Cardiac fibroblast (primary cell): ENCODE measurements around the gene KIFC3.
"Not testable (repeated sequence)": the region's sequence is repeated elsewhere in the genome, so short reads cannot be mapped to it uniquely, and the experiment has no call there.

Source experiments
- DNase-seq, 2 donors: peaks; one replicate each; pipeline versions ENCODE4 v3.0.0 to v3.0.0-alpha.2; 2010; ENCODE audit warnings: low read depth in 2 of 2
- H3K4me3 ChIP-seq, 2 donors: replicated peaks in 1 of 2; 1 replicate in 1 of 2; 2 replicates in 1 of 2; pipeline ENCODE4 v1.5.1; 2011; ENCODE audit warnings: low read depth in 2 of 2, low read length in 2 of 2, mild to moderate bottlenecking in 2 of 2, moderate library complexity in 1 of 2
- TF ChIP-seq, protein P1 (sequence below): IDR thresholded peaks from one replicate; pipeline ENCODE4 v1.5.1; 2011; ENCODE audit warnings: low read depth, mild to moderate bottlenecking, low read length, inconsistent platforms

The KIFC3 gene

DNA sequence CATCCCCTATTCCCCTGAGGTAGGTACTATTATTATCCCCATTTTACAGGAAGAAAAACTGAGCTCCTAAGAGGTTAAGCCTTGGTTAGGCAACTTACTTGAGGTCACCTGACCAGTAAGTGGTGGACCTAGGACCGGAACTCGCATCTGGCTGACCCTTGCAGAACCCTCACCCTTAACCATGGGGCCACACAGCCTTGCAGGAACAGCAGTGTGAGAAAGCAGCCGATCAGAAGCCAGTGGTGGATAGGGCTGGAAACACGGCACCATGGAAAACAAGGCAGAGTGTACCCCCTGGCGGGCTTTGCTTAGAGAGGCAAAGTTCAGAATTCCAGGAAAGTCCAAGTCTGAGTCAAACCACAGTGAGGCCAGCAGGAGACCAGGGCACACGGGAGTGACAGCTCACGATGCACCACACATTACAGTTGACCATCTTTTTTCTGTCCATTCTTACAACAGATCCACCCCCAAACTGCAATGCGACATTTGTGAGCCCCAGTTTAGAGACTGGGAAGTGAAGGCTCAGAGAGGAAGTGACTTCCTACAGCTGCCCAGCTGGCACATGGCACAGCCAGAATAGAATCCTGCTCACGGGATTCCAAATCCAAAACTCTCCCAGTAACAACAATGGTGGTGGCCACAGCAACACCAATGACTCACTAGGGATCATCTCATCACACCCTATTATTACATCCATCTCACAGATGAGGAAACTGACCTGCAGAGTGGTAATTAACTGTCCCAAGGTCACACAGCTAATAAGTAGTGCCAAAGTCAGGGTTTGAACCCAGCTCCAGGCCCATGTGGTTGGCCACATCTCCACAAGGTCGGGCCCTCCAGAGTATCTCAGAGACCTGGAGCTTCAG, 20.3 kb downstream of the KIFC3 start:
- TF ChIP-seq, protein P1, sequence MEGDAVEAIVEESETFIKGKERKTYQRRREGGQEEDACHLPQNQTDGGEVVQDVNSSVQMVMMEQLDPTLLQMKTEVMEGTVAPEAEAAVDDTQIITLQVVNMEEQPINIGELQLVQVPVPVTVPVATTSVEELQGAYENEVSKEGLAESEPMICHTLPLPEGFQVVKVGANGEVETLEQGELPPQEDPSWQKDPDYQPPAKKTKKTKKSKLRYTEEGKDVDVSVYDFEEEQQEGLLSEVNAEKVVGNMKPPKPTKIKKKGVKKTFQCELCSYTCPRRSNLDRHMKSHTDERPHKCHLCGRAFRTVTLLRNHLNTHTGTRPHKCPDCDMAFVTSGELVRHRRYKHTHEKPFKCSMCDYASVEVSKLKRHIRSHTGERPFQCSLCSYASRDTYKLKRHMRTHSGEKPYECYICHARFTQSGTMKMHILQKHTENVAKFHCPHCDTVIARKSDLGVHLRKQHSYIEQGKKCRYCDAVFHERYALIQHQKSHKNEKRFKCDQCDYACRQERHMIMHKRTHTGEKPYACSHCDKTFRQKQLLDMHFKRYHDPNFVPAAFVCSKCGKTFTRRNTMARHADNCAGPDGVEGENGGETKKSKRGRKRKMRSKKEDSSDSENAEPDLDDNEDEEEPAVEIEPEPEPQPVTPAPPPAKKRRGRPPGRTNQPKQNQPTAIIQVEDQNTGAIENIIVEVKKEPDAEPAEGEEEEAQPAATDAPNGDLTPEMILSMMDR: no peak

DNA sequence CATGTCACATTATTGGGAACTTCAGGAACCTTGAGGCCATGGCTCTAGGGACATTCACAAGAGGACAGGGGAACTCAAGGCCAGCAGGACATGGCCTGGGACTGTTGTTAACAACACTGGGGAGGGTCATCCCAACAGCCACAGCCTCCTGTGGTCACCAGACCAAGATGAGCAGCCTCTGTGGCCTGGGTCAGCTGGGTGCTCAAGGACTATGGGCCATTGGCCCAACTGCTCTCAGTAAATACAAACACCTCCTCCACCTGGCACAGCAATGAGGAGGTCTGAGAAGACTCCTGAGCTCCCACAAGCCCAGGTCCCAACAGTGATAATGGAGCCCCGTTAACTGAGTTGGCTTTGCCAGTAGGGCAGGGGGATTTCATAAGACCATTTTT, 20.9 kb downstream of the KIFC3 start:
- no peak overlapping the region for H3K4me3 ChIP-seq
- DNase-seq: no peak
- TF ChIP-seq, protein P1: no peak

More for the DNA sequence above, 20.3 kb downstream of the KIFC3 start:
- peak in 1 of 2 donors; percentile 65 for DNase-seq
- no peak overlapping the region for H3K4me3 ChIP-seq

DNA sequence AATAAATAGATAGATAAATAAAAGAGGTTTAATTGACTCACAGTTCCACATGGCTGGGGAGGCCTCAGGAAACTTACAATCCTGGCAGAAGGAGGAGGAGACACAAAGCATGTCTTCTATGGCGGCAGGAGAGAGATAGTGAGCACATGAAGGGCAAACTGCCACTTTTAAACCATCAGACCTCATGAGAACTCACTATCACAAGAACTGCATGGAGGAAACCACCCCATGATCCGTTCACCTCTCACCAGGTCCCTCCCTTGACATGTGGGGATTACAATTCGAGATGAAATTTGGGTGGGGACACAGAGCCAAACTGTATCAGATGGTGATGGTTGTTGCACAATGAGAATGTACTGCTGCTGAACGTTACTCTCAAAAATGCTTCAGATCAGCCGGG, 22.5 kb downstream of the KIFC3 start:
- DNase-seq, H3K4me3 ChIP-seq: not testable (repeated sequence)

DNA sequence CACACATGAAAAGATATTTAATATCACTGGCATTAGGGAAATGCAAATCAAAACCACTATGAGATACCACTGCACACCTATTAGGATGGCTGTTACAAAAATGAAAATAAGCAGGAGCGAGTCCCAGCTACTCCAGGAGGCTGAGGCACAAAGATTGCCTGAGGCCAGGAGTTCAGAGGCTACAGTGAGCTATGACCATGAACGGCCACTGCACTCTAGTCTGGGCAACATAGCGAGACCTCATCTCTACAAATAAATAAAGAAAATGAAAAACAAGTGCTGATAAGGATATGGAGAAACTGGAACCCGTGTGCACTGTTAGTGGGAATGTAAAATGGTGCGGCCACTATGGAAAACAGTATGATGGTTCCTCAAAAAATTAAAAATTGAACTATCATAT, 23.6 kb downstream of the KIFC3 start:
- no peak overlapping the region for H3K4me3 ChIP-seq
- TF ChIP-seq, protein P1: no peak
- no peak for DNase-seq

DNA sequence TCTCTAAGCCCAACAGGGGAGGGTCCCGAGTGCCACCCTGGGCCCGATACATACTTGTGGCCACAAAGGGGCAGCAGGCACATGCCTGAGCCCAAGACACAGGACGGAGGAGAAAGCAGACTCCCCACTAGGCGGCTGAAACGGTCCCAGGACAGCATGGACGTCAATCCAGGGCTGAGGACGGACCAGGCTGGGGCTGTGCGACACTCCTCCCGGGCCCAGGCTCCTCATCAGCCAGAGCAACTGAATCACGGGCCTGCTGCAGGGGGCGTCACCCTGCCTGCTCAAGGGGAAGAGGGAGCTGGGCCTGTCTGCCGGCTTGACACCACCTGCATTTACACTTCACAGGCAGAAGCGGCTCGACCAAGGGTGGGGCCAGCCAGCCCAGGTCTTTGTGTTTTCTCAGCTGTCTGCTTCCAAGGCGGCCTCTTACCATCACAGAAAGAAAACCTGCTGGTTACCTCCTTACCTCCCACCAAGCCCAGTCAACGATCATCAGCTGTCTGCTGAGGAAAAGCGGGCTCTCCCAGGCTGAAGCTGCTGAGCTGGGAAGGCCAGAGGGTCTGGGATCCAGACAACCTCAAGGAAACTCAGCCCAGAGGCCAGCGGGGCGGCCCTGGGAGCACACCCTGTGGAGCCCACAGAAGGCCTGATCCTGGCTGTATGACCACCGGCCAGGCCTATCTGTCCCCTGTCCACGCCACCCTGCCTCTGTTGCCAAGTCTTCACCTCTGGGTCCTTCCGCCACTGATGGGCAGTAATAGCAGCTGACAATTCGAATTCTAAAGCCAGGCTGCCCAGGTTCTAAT, 26.4 kb downstream of the KIFC3 start:
- peak in 1 of 2 donors; percentile 29 for DNase-seq
- no peak overlapping the region for H3K4me3 ChIP-seq
- TF ChIP-seq, protein P1: no peak

DNA sequence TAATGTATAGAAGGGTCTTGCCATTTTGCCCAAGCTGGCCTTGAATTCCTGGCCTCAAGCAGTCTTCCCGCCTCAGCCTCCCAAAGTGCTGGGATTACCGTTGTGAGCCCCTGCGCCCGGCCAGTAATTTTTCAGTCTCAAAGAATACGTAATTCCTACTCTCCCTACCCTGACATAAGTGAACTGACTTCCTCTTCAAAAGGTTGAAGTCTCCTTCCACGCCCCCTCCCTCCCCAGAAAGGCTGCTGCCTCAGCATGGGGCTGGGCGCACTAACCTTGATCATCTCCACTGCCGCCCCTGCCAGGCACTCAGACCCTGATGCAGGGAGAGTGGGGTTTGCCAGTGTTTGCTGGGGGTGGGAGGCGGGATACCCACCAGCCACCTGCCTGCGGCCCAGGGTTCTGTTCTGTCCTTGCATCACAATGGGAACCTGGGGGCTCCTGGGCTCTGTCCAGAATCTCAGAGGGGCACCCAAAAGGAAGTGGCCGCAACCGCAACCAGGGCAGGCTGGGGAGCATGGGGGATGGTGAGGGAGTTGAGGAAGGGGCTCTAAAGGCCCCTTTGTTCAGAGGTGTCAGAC, 27.5 kb downstream of the KIFC3 start:
- no peak for DNase-seq
- TF ChIP-seq, protein P1: no peak
- H3K4me3 ChIP-seq: no peak overlapping the region
